ENCODE measurements around the gene LRRC15.

DNA sequence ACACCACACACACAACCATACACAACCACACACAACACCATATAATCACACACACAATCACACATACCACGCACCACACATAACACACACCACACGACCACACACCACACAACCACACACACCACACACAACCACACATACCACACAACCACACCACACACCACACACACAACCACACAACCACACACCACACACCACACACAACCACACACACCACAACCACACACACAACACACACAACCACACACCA lies 42.6 kb downstream of the LRRC15 start:
- TF ChIP-seq, protein P1, sequence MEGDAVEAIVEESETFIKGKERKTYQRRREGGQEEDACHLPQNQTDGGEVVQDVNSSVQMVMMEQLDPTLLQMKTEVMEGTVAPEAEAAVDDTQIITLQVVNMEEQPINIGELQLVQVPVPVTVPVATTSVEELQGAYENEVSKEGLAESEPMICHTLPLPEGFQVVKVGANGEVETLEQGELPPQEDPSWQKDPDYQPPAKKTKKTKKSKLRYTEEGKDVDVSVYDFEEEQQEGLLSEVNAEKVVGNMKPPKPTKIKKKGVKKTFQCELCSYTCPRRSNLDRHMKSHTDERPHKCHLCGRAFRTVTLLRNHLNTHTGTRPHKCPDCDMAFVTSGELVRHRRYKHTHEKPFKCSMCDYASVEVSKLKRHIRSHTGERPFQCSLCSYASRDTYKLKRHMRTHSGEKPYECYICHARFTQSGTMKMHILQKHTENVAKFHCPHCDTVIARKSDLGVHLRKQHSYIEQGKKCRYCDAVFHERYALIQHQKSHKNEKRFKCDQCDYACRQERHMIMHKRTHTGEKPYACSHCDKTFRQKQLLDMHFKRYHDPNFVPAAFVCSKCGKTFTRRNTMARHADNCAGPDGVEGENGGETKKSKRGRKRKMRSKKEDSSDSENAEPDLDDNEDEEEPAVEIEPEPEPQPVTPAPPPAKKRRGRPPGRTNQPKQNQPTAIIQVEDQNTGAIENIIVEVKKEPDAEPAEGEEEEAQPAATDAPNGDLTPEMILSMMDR (IDR thresholded peaks at IDR 0.05; ENCODE audit: low read length): no peak
- no peak for TF ChIP-seq EZH2 (IDR thresholded peaks at IDR 0.05; ENCODE audit: borderline replicate concordance, low read length)

Data from OCI-LY1 (cell line).